HG03565 (cell line): ENCODE data around the gene DCTD.

Source experiments
- ATAC-seq: cut with Tn5 transposase; IDR thresholded peaks from one replicate; pipeline ENCODE4 v1.9.1; 2021; ENCODE audit warnings: mild to moderate bottlenecking, moderate library complexity; ENCODE audit not compliant: unreplicated experiment

Gene DCTD

DNA sequence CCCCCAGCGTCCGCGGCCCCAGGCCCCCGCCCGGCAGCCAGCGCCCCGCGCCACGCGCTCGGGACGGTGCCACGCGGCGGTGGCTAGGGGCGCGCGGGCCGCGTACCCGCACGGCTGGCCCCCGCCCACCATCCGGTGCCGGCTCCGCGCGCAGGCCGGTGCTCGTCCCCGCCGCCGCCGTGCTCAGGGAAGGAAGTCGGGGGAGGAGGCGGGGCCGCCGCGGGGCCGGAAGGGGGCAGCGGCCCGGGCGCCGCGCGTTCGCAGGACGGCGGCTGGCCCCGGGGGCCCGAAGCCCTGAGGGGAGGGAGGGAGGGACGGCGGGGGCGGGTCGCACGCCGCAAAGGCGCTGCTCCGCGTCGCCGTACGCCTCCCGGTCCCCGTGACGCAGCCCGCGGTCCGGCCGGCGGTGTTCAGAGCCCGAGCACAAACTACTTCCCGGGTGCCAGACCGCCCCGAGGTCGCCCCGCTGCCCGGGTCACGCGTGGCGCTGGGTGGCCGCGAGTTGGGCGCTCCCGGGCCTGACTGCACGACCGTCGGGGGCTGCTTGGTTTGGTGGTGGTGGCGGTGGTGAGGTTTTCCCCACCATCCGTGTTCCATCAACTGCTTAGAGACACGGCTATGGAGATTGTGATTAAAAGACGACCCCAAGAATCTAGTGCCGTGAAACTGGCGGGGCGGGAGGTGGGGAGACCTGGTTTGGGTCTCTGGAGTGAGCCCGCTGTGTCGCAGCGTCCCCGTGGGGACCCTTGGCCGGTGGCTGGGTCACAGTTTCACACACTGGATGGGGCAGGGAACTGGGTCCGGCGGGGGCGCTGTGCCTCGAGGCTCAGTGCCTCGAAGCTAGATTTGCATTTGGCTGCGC, at the start of gene DCTD:
Gene DCTD (minus strand): TSS at position 205 of the 862 bp plus-strand sequence. CDS start 1,818 bp downstream, outside the sequence.
- ATAC-seq, result peak; percentile 81

DNA sequence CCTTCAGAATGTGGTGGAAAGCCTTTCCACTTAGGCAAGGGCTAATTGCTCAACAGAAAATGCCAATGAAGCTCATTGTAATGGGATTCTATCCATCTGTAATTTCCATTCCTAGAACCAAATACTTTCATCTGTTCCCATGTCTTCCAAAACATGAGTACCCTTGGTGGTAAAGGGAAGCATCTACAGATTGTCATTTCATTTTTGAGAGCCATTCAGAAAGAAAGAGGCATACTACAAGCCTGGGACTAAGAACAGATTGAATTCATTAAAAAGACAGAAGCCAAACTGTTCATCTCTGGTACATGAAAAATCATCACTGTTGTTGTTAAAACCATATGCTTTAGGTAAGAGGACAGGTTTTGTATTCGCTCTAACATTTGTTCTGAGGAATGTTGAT, 43.6 kb upstream of the DCTD start:
- no peak for ATAC-seq

GRCh38 chr4:182960228-182960627, 43.0 kb upstream of the DCTD start:
- no peak for ATAC-seq

GRCh38 chr4:182955411-182955810, 38.2 kb upstream of the DCTD start:
- ATAC-seq, result no peak

DNA sequence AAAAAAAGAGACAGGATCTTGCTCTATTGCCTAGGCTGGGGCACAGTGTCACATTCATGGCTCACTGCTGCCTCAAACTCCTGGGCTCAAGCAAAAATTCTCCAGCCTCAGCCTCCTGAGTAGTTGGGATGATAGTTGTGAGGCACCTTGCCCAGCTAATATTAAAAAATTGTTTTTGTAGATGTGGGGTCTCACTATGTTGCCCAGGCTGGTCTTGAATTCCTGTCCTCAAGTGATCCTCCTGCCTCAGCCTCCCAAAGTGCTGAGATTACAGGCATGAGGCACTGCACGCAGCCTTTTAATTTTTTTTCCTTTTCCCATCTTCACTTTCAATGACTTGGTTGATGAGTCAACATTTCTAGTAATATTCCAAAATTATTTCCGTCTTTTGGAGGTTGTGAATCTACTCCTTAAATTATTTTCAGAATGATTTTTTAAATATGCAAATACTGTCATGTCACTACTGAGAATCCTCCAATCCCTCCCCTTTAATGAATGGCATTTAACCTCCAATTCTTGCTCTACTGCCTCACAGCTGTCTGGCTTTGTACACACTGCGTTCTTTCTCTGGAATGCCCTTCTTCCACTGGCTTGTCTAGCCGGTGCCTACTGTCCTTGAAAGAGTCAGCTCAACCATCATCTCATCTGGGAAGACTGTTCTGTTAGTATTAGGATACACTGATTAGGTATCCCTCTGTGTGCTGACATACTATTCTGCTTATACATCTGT, 27.5 kb upstream of the DCTD start:
- ATAC-seq, result no peak

GRCh38 chr4:182939680-182940079, 22.5 kb upstream of the DCTD start:
- ATAC-seq, result no peak

DNA sequence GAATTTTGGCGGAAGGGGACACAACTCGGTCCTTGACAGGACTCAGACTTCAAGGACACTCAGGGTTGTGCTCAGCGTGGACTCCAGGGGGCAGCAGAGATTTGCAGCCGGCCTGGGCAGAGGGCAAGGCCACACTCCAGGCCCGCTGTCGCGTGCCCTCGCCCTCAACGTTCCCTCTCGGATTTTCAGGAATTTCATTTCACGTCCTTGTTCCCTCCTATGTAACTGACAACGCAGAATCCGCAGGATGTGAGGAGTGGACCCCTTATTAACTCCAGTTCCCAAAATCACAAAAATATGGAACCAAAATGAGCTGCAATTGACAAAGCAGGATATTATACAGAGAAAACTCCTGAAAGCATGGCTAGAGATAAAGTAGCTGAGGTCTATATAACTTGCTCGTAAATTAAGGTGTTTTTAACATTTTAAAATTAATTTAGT, 21.0 kb upstream of the DCTD start:
- peak; percentile 87 for ATAC-seq

DNA sequence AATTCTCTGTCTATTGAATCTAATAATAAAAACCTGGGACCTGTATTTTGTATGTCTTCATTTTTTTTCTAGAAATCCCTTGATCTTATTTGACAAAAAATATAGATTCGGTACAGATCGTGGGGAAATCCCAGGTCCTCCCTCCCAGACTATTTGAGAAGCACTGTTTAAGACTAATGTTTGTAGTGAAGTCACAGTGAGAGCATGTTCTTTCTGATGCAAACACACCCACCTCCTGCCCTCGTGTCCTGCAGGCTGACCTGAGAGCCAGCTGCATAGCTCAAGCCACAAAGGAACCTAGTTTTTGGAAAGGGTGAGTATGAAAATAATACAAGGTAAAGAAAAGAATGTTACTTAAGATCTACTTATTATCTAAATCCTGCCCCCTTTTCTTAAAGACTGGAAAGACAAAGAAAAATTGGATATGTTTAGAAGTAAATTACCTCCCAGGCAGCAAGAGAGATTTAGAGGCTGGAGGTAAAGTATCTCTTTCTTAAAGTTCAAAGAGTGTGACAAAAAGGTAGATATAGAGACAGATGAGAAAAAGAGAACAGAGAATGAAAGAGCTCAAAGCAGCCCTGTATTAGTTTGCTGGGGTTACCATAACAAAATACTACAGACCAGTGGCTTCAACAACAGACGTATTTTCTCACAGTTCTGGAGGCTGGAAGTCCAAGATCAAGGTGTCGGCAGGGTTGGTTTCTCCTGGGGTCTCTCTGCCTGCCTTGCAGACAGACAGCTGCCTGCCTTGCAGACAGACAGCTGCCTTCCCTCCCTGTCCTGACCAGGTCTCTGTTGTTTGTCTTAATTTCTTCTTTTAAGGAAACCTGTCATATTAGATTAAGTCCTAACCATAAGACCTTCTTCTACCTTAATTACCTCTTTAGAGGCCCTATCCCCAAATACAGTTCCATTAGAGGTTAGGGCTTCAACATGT, 20.4 kb upstream of the DCTD start:
- no peak for ATAC-seq

GRCh38 chr4:182932651-182933050, 15.5 kb upstream of the DCTD start:
- no peak for ATAC-seq

DNA sequence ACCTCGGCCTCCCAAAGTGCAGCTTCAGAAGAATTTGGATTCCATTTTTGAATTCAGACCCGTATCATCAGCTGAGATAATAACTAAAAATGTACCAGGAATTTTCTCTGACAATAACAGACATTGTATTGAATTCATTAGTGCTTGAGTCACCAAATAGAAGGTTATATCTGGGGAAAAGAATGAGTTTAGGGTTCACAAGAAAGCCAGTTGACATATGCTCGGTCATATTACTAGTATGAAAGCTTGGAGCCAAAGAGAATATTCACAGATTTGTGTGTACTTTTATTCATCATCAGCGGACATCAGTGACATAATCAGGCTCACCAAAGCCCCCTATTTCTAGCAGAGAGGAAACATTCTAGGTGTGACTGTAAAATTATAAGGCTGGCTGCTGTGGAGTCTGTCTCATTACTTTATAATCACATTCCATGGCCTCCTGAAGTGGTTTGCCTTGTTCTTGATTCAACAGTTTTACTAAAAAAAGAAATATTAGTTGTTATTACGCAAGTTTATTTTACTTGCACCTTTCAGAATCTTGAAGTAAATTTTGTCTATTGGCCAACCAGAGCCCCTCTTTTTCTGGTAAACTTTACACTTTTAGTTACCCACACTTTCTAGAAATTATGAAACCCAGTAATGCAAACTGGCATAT, 14.6 kb upstream of the DCTD start:
- ATAC-seq, result no peak

GRCh38 chr4:182930889-182931288, 13.7 kb upstream of the DCTD start:
- ATAC-seq, result no peak

DNA sequence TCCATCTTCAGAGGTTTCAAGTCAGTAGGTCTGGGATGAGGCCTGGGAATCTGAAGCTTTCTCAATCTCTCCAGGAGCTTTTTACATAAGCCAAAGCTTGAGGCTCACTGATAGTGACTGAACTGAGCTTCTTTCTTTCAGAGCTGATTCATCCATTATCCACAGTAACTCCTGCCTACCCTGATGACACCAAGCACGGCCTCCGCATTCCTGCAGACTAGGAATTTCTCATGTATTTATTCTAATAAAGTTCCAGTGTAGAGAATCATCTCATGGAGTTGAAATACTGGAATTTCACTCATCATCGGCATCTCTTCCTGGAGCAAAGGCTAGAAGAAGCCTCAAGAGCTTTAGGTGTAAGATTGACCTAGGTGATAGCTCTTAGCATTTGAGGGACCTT, 12.1 kb upstream of the DCTD start:
- no peak for ATAC-seq

DNA sequence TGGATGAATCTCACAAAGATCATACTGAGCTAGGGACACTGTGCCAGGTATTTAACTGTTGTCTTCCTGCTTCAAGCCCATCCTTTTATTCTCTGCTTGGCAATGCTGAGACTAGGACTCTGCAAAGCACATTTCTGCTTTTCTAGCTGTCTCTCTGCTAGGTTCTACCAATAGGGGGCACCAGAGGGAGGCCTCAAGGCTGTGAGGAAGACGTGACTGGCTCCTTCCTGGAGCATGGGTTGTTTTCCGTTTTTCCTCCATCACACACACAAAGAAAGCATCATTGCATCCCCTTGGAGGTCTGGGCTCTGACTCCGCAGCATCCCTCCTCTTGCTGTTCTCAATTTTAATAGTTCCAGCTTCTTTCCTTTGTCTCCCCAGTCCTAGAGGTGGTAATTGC, 10.9 kb upstream of the DCTD start:
- ATAC-seq, result no peak

DNA sequence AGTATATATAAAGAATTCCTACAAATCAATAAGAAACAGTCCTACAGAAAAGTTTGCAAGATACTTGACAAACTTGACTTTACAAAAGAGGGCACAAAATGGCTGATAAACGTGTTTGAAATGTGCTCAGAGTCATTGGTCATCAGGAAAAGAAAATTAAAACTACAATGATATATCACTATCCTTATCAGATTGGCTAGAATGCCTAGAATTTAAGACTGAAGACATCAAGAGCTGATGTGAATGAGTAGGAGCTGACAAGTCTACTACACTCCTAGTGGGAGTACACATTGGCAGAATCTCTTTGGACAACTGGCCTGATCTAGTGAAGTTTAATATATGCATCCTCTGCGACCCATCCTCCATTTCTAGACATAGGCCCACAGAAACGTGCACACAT, 10.3 kb upstream of the DCTD start:
- ATAC-seq, result no peak

DNA sequence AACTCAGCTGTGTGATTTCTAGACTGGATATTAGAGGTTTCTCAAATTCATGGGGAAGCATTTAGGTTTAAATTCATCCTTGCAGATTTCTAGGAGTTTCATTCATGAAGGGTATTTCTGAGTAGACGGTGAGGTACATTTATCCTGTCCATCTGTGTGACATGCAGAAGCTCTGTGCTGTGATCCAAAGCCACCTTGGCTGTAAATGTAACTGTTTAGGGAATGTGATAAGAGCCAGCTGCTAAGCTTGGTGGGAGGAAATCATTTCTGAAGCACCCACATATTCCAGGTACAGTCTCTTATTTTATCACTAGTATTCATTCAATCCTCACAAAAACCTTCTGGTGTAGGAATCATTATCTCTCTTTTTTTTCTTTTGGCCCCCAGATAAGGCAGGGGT, 8.7 kb upstream of the DCTD start:
- no peak for ATAC-seq

DNA sequence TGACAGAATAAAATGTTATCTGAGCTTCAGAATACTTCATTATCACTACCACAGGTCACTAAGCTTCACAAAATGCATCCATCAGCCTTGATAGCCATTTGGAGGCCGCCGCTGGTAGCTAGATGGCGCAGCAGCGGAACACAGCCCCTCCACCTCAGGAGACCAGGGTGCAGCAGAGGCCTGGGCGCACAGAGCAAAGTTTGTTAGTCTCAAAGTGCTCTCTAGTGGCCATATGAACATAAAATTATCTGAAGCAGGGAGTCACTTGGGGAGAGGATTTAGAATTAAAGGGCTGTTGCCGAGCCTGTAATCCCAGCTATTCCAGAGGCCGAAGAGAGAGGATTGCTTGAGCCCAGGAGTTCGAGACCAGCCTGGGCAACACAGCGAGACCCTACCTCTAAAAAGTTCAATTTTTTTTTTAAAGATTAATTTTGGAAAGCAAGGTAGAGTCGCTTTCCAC, 8.1 kb upstream of the DCTD start:
- peak; percentile 100 for ATAC-seq

GRCh38 chr4:182924497-182924896, 7.3 kb upstream of the DCTD start:
- ATAC-seq, result no peak

- ATAC-seq, result no peak
Measured at GRCh38 chr4:182923796-182924340, 6.7 kb upstream of the DCTD start.

DNA sequence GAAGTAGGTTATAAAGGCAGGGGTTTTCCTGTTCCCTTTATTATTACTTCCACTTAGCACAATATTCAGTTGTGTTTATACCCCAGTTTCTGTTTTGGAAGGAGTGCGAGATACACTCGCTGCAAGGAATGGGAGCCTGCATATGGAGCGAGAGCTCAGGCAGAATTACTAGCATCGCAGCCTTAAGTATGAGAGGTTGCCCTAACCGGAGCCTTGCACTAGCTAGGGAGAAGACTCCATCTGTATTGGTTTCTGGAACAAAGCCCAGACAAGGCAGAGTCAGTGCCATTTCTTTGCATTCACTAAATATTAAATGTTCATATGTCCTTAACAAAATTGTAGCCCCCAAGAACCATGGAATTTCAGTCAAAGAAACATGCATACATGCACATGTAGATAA, 6.2 kb upstream of the DCTD start:
- ATAC-seq, result no peak
